Skin of body (tissue), 2 donors: ENCODE measurements around the gene TDRD3. TPM values are rescaled to one million over a fixed set of nuclear protein-coding genes. Genes with fewer than 3 reads are reported as not detected.
"Not testable (repeated sequence)": the region's sequence is repeated elsewhere in the genome, so short reads cannot be mapped to it uniquely, and the experiment has no call there.

Experiments
- DNase-seq: peaks from one replicate; lab custom pipeline; 2025; lab: John Stamatoyannopoulos, UW
- total RNA-seq: library from RNA; depleted of rRNA; stranded (reverse); fragments of >200 nt; gene quantifications from one replicate; pipeline ENCODE4 v1.2.3, GENCODE V29; 2014

TDRD3 gene
- total RNA-seq, 1 donor from 2014 or later = 47.2 TPM

DNA sequence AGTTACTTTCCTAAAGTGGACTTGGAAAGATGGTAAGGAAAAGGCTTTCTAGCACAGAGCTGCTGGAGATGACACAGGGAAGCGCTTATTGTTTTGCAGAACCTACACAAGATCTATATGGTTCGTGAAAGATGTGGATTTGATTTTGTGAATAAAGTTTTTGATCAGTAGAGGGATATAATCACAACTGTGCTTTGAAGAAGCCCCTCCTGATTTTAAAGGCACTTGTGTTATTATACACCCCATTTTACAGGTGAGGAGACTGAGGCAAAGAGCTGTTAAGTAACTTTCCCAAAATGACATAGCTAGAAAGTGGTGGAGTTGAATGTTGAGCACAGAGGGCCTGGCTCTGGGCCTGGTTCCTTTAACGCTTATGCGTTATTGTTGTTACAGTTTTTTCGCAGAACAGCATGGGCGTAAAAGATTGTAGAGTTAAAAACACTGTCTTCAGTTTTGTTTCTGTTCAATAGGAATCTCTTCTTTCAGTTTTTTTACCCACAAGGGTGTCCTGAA, 1.4 kb downstream of the TDRD3 start:
- no peak for DNase-seq

DNA sequence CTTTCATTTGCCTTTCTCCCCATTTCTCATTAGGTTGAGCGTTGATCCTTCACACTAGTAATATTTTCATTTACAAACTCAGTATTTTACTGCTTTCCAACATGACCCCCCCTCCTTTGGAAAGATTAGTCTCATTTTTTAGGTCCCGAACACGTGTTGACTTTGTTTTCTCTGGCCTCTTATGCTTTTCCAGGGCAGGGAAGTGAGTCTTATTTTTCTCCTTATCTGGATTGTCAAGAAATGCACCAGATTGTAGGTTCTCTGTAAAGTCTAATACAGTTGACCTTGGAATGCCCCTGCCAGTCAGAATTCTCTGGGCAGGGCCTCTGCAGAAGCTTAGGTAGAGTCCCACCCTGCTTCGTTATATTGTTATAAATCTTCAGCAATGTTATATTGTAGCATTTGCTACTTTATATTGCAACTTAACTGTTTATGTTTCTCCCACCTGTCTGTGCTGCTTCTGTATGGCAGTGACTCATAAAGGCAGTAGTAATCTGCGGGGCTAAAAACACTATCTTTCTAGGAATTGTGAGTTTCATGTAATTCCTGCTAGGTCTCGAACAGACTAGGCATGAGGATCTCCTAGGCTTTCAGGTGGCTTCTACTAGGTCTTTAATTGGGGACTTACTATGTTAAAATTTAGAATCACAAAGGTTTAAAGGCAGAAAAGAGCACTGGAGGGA, 2.0 kb downstream of the TDRD3 start:
- no peak for DNase-seq

- DNase-seq = no peak
Measured at GRCh38 chr13:60402022-60402421, 5.0 kb downstream of the TDRD3 start.

DNA sequence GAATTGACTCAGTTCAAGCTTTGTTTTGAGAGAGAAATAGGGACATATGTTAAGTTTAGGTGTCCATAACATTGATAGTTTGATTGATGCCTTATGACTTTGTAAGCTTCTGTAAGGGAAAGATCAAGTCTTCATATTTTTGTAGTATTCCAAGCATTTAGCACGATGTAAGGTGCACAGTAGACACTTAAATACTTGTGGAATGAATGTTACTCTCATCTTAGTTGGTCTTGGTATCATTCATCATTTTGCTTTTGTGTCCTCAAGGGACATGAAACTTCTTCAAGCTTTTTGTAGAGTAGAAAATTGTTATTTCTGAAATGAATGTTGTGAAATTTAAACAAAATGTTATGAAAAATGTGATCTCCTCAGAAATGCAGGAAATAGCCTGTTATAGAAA, 10.1 kb downstream of the TDRD3 start:
- DNase-seq = no peak

DNA sequence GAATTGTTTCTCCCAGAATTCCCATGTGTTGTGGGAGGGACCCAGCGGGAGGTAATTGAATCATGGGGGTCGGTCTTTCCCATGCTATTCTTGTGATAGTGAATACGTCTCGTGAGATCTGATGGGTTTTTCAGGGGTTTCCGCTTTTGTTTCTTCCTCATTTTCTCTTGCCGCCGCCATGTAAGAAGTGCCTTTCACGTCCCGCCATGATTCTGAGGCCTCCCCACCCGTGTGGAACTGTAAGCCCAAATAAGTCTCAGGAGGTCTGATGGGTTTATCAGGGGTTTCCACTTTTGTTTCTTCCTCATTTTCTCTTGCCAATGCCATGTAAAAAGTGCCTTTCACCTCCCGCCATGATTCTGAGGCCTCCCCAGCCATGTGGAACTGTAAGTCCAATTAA, 10.8 kb downstream of the TDRD3 start:
- not testable (repeated sequence) for DNase-seq

- DNase-seq = not testable (repeated sequence)
Measured at GRCh38 chr13:60409574-60410292, 12.7 kb downstream of the TDRD3 start.

GRCh38 chr13:60410299-60410698, 13.3 kb downstream of the TDRD3 start:
- DNase-seq = no peak

DNA sequence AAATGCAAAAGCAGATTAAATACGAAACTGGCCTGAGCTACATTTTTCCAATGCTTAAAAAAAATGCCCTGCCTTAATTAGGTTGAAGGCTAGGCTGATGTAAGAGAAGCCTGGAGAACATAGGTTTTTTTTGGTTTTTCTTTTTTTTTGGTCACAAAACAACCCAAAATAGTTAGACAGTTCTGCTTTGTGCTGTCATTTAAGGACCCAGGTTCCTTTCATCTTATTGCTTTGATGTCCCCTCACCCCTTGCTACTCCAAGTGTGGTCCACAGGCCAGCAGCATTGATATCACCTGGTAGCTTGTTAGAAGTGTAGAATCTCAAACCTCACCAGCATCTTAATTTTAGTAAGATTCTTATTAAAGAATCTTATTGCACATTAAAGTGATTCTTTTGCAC, 14.4 kb downstream of the TDRD3 start:
- no peak for DNase-seq

- no peak for DNase-seq
Measured at GRCh38 chr13:60411983-60412382, 15.0 kb downstream of the TDRD3 start.

- no peak for DNase-seq
Measured at GRCh38 chr13:60412909-60413616, 16.0 kb downstream of the TDRD3 start.

DNA sequence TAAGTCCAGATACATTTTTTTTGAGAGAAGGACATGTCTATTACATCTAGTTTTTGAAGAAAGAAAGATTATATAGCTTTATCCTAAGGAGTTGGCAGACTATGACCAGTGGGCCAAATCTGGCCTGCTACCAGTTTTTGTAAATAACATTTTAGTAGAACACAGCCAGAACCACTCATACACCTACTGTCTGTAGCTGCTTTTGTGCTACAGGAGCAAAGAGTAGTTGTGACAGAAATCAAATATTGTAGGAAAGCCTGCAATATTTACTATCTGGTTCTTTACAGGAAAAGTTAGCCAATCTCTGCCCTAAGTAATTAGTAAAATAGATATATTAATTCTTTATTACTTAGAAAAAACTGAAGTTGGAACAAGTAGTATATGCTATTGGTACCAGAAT, 17.2 kb downstream of the TDRD3 start:
- DNase-seq = no peak

DNA sequence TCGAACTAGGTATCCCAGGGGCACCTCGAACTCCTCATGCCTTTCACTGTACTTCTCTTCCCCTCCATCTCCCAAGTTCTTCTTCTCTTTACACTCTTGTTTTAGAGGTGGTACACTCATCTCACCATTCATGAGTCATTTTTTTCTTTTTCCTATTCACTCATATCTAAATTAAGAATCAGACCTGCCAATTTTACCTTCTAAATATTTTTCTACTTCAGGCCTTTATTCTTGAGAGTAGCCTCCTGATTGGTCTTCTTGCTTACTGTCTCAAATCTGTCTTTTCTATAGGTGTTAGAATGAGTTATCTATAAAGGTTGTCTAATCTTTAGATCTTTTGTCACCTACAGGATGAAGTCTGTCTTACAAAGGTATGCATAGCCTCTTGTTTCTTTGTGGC, 20.7 kb downstream of the TDRD3 start:
- no peak for DNase-seq

DNA sequence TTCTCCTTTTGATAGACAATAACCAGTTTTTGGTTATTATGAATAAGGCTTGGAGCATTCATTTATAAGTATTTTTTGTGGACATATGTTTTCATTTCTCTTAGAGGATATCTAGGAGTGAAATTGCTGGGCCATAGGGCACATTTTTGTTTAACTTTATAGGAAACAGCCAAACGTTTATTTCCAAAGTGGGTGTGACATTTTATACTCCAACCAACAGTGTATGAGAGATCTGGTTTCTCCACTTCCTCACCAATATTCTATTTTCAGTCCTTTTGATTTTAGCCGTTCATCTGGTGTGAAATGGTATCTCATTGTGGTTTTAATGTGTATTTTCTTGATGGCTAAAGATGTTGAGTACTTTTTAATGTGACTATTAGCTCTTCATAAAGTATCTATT, 21.9 kb downstream of the TDRD3 start:
- no peak for DNase-seq

DNA sequence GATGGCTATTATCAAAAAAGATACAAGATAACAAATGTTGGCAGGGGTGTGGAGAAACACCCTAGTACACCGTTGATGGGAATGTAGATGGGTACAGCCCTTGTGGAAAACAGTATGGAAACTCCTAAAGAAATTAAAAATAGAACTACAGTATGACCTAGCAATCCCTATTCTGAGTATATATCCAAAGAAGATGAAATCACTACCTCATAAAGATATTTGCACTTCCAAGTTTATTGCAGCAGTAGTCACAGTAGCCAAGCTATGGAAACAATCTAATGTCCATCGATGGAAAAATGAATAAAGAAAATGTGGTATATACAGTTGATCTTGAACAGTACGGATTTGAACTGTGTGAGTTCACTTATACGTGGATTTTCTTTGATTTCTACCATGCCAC, 28.3 kb downstream of the TDRD3 start:
- DNase-seq = no peak

- no peak for DNase-seq
Measured at GRCh38 chr13:60426075-60426474, 29.1 kb downstream of the TDRD3 start.

DNA sequence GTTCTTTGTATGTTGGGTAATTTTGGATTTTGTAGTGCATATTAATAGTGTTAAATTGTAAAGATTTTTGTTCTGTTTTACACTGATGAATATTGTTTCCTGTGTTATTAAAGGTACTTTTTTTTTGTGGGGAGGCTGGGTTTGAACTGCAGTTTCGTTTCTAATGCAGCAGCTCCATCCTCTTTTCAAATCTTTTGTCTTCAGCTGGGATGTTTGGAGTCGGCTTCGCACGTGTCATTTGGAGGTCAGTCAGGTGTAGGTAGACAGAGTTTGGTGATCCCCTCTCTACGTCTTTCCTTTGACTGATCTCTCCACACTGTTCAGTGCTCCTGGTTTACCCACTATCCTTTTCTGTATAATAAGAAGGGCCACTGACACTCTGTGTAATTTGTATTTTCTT, 30.3 kb downstream of the TDRD3 start:
- no peak for DNase-seq

GRCh38 chr13:60431108-60431700, 34.2 kb downstream of the TDRD3 start:
- peak; percentile 41 for DNase-seq

- DNase-seq = no peak
Measured at GRCh38 chr13:60433505-60433904, 36.5 kb downstream of the TDRD3 start.

DNA sequence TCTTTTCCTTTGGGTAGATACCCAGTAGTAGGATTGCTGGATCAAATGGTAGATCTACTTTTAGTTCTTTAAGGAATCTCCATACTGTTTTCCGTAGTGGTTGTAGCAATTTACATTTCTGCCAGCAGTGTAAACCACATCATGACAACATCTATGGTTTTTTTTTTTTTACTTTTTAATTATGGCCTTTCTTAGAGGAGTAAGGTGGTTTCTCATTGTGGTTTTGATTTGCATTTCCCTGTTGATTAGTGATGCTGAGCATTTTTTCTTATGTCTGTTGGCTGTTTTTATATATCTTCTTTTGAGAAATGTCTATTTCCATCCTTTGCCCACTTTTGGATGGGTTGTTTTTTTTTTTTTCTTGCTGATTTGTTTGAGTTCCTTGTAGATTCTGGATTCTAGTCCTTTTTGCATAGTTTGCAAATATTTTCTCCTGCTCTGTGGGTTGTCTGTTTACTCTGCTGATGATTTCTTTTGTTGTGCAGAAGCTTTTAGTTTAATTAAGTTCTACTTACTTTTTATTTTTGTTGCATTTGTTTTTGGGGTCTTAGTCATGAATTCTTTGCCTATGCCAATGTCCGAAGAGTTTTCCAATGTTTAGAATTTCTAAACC, 38.8 kb downstream of the TDRD3 start:
- DNase-seq = no peak

GRCh38 chr13:60439201-60439600, 42.2 kb downstream of the TDRD3 start:
- no peak for DNase-seq

DNA sequence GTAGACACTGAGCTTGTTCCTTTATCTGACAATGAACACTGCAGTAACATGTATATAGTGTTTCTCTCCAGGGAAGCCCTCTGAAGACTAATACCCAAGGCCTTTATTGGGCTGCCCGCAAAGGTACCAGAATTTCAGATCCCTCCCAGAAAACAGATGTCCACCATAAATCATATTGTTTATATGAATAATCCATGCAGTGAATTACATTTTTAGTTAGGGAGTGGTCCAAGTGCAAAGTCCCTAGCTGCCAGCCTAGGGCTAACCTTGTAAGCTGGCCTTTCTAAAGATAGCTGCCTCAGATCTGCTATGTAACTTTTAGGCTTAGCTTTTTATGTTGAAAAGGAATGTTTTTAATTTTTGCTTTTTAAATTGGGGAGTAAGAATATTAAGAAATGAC, 44.7 kb downstream of the TDRD3 start:
- DNase-seq = no peak
